Measurements from ENCODE around the gene LIFR. TPM values are rescaled to one million over a fixed set of nuclear protein-coding genes. Genes with fewer than 3 reads are reported as not detected.

LIFR gene
- total RNA-seq, 1 experiment from 2014 or later: 91.3 TPM

GRCh38 chr5:38547257-38547656, 9.2 kb downstream of the LIFR start:
- H3K4me1 ChIP-seq (ENCODE audit: control insufficient read depth, insufficient read depth, low read length): peaks cover 60% of the 10 kb centered on the region
- in situ Hi-C loops (cut with HindIII; ENCODE audit: low pct_unique_long_range_greater_than_20kb, low sequenced_read_pairs): no loop called here
- H3K36me3 ChIP-seq (ENCODE audit: control insufficient read depth, insufficient read depth, low read length): no peaks in the 10 kb centered on the region
- BruUV-seq (replicated peaks): no TSS peak
- intact Hi-C loops (cut with micrococcal nuclease; ENCODE audit: unreplicated experiment): no loop called here
- DNase-seq (ENCODE audit: low read depth, low spot score) (no peak), ATAC-seq (no peak)
- no peaks in the 10 kb centered on the region for H3K27me3 ChIP-seq (ENCODE audit: control insufficient read depth, insufficient read depth, low read length)
- H3K9me3 ChIP-seq (ENCODE audit: control insufficient read depth, insufficient read depth, low read depth, low read length): no peaks in the 10 kb centered on the region
- TF ChIP-seq CTCF (IDR thresholded peaks at IDR 0.05) (no peak), TCF7L2 (IDR thresholded peaks at IDR 0.05; ENCODE audit: low read depth, low read length) (no peak), SIN3A (IDR thresholded peaks at IDR 0.05; ENCODE audit: borderline replicate concordance, insufficient read depth, low read depth, low read length) (no peak), POLR2AphosphoS5 (IDR thresholded peaks at IDR 0.05; ENCODE audit: low read depth, low read length) (no peak), REST (IDR thresholded peaks at IDR 0.05; ENCODE audit: insufficient read depth in 1 of 2, low read depth in 2 of 2, low read length in 1 of 2) (no peak)
- POLR2A ChIA-PET: no interaction called here
- 0 out of 2 replicates have a peak overlapping the region, but pooled peaks have one; percentile 18 for H3K27ac ChIP-seq (ENCODE audit: low read length)
- H3K4me3 ChIP-seq (ENCODE audit: low read depth in 2 of 2, low read length in 2 of 2): no peak overlapping the region
- CTCF ChIA-PET: no interaction called here

- no peak for ATAC-seq
- H3K36me3 ChIP-seq (ENCODE audit: control insufficient read depth, insufficient read depth, low read length): no peaks in the 10 kb centered on the region
- no peaks in the 10 kb centered on the region for H3K27me3 ChIP-seq (ENCODE audit: control insufficient read depth, insufficient read depth, low read length)
- BruUV-seq (replicated peaks): no TSS peak
- no peak for TF ChIP-seq CTCF (IDR thresholded peaks at IDR 0.05)
- CTCF ChIA-PET: no interaction called here
- POLR2A ChIA-PET: interaction anchor here (1.3 kb wide), 1 partner anchor 8 kb away, joined by 3 read pairs; no protein-coding TSS in a partner anchor
- H3K4me3 ChIP-seq (ENCODE audit: low read depth in 2 of 2, low read length in 2 of 2): no peak overlapping the region
- no peaks in the 10 kb centered on the region for H3K9me3 ChIP-seq (ENCODE audit: control insufficient read depth, insufficient read depth, low read depth, low read length)
- intact Hi-C loops (cut with micrococcal nuclease; ENCODE audit: unreplicated experiment): no loop called here
- H3K27ac ChIP-seq (ENCODE audit: low read length): no peak overlapping the region
- H3K4me1 ChIP-seq (ENCODE audit: control insufficient read depth, insufficient read depth, low read length): peaks cover 56% of the 10 kb centered on the region
- no peak for DNase-seq (ENCODE audit: low read depth, low spot score)
- in situ Hi-C loops (cut with HindIII; ENCODE audit: low pct_unique_long_range_greater_than_20kb, low sequenced_read_pairs): no loop called here
These were observed 9.7 kb downstream of the LIFR start for GRCh38 chr5:38546691-38547146.
